Breast epithelium (tissue), 4 donors: ENCODE measurements around the gene SLC5A9. TPM values are rescaled to one million over a fixed set of nuclear protein-coding genes. Genes with fewer than 3 reads are reported as not detected.
"Not testable (repeated sequence)": the region's sequence is repeated elsewhere in the genome, so short reads cannot be mapped to it uniquely, and the experiment has no call there.

Experiments
- DNase-seq, 2 donors: peaks; one replicate each; pipeline ENCODE4 v3.0.0-alpha.2; 2019; ENCODE audit warnings: low spot score in 2 of 2
- H3K27ac ChIP-seq, 2 donors: fragments of 200-600 bp; sonication (generic) in 1 of 2; one replicate each; pipeline ENCODE4 v1.5.1; 2016 to 2019; ENCODE audit warnings: mild to moderate bottlenecking in 1 of 2
- H3K27me3 ChIP-seq, 2 donors: fragments of 200-600 bp; sonication (generic) in 1 of 2; one replicate each; pipeline versions ENCODE4 v1.5.1 to v1.6.0; 2017 to 2019; ENCODE audit warnings: control low read depth in 1 of 2, mild to moderate bottlenecking in 1 of 2
- H3K36me3 ChIP-seq: fragments of 200-600 bp; one replicate; pipeline ENCODE4 v1.5.1; 2019
- H3K4me1 ChIP-seq, 2 donors: fragments of 200-600 bp; sonication (generic); one replicate each; pipeline ENCODE4 v1.5.1; 2016 to 2019; ENCODE audit warnings: control low read depth in 1 of 2
- H3K4me3 ChIP-seq, 3 donors: fragments of 200-600 bp; sonication (generic); 1 replicate in 2 of 3; 2 replicates in 1 of 3; pipeline ENCODE4 v1.5.1; 2016 to 2019; ENCODE audit warnings: mild to moderate bottlenecking in 3 of 3, moderate library complexity in 2 of 3
- H3K9me3 ChIP-seq, 2 donors: fragments of 200-600 bp; sonication (generic) in 1 of 2; one replicate each; pipeline ENCODE4 v1.5.1; 2016 to 2019; ENCODE audit warnings: control low read depth in 1 of 2
- POLR2A ChIP-seq: fragments of 450-650 bp; IDR thresholded peaks from one replicate; pipeline ENCODE4 v1.6.1; 2016; ENCODE audit warnings: antibody characterized with exemption, mild to moderate bottlenecking, moderate library complexity
- POLR2AphosphoS5 ChIP-seq, 3 donors: sonication (generic); formaldehyde crosslinking; IDR thresholded peaks; one replicate each; pipeline ENCODE4 v1.6.1; 2017; ENCODE audit warnings: antibody characterized with exemption in 3 of 3
- intact Hi-C: fragments of 100-400 bp; cut with DNase I; formaldehyde crosslinking; loops from one replicate; pipeline ENCODE4 v1.15.1; 2023; ENCODE audit warnings: low total_unique reads
- total RNA-seq, 3 donors: library from RNA; depleted of rRNA; stranded (reverse); fragments of >200 nt; gene quantifications; one replicate each; pipeline ENCODE4 v1.1.0, GENCODE V29; 2016
- TF ChIP-seq, protein P1 (sequence below), 3 donors: fragments of 450-650 bp; IDR thresholded peaks; one replicate each; pipeline ENCODE4 v1.5.1; 2016 to 2017; ENCODE audit warnings: antibody characterized with exemption in 3 of 3, mild to moderate bottlenecking in 3 of 3, moderate library complexity in 3 of 3

Gene SLC5A9
- total RNA-seq, 3 donors from 2014 or later = 0.16 to 0.73 TPM; not detected in 1

DNA sequence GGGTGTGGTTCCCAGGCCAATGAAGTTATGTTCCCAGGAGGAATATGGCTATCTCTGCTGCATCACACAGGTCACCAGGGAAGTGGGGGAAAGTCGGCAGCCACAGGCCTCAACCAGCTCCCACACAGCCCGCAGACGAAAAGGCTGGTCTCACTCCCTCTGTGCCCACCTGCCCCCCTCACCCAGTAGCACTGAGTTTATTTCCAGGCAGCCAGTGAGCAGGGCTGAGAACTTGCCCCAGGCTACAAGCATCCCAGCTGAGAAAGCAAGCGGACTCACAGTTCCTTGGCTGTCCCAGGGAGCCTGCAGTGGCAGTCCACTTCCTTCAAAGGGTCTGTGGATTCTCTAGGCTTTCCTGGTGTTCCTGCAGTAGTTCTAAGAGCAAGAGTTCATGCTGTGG is 68.9 kb downstream of the SLC5A9 start:
- H3K9me3 ChIP-seq = peaks cover 5 to 10% of the 10 kb centered on the region in 2 donors
- no peaks in the 10 kb centered on the region for H3K36me3 ChIP-seq
- no peak for DNase-seq
- H3K27me3 ChIP-seq = no peaks in the 10 kb centered on the region
- intact Hi-C loops = no loop called here
- TF ChIP-seq POLR2A (no peak), POLR2AphosphoS5 (IDR thresholded peaks at IDR 0.05) (no peak)
- TF ChIP-seq, protein P1, sequence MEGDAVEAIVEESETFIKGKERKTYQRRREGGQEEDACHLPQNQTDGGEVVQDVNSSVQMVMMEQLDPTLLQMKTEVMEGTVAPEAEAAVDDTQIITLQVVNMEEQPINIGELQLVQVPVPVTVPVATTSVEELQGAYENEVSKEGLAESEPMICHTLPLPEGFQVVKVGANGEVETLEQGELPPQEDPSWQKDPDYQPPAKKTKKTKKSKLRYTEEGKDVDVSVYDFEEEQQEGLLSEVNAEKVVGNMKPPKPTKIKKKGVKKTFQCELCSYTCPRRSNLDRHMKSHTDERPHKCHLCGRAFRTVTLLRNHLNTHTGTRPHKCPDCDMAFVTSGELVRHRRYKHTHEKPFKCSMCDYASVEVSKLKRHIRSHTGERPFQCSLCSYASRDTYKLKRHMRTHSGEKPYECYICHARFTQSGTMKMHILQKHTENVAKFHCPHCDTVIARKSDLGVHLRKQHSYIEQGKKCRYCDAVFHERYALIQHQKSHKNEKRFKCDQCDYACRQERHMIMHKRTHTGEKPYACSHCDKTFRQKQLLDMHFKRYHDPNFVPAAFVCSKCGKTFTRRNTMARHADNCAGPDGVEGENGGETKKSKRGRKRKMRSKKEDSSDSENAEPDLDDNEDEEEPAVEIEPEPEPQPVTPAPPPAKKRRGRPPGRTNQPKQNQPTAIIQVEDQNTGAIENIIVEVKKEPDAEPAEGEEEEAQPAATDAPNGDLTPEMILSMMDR (IDR thresholded peaks at IDR 0.05) = no peak
- H3K27ac ChIP-seq = no peak overlapping the region
- H3K4me1 ChIP-seq = no peaks in the 10 kb centered on the region
- no peak overlapping the region for H3K4me3 ChIP-seq

DNA sequence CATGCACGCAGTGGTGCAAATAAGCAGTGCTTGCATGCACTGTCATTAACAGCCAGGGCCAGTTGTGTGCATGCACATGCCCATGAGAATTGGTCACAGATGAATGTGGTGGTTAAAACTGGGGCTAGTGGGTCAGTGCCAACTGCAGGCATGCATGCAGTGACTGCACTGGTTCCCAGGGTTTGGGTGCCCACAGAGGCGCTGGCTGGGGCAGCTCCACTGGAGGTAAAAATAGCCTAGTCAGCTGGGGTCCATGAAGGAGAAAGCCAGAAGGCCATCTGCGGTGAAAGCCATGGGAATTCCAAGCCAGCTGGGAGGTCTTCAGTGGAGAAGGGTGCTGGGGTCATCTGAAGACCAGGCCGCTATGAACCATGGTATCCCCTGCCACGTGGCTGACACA is 70.2 kb downstream of the SLC5A9 start:
- H3K4me3 ChIP-seq = no peak overlapping the region
- no peak for TF ChIP-seq POLR2AphosphoS5 (IDR thresholded peaks at IDR 0.05)
- TF ChIP-seq, protein P1 (IDR thresholded peaks at IDR 0.05) = no peak
- no peak for TF ChIP-seq POLR2A
- no peak for DNase-seq
- H3K36me3 ChIP-seq = no peaks in the 10 kb centered on the region
- H3K9me3 ChIP-seq = peaks cover 5 to 10% of the 10 kb centered on the region in 2 donors
- H3K4me1 ChIP-seq = no peaks in the 10 kb centered on the region
- H3K27me3 ChIP-seq = no peaks in the 10 kb centered on the region
- no peak overlapping the region for H3K27ac ChIP-seq
- intact Hi-C loops = no loop called here

DNA sequence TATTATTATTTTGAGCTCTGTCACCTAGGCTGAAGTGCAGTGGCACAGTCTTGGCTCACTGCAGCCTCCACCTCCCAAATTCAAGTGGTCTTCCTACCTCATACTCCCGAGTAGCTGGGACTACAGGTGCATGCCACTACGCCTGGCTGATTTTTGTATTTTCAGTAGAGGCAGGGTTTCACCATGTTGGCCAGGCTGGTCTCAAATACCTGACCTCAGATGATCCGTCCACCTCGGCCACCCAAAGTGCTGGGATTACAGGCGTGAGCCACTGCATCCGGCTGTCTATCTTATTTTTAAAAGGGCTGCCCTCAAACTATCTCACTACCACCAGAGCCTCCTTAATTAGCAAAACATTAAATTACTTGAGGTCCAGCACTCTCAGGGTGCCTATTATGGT is 71.6 kb downstream of the SLC5A9 start:
- intact Hi-C loops, DNase-seq, H3K36me3 ChIP-seq, H3K9me3 ChIP-seq, H3K27me3 ChIP-seq, H3K4me1 ChIP-seq, H3K4me3 ChIP-seq, H3K27ac ChIP-seq: not testable (repeated sequence)

DNA sequence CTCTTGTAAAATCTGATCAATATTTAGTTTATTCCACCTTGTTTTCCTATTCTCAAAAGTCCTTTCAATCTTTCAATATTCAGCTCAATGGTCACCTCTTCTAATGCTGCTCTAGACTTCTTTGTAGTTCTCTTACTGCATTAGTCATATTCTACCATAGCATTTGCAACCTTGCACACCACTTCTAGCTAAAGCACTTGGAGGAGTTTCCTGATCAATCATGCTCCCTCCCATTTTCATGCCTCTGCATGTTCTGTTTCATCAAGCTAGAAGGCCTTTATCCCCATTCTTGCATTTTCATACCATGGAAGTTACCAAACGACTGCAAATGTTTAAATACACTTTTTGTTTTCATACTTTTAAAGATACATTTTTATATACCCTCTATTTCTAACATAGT is 72.1 kb downstream of the SLC5A9 start:
- no peaks in the 10 kb centered on the region for H3K27me3 ChIP-seq
- no peak overlapping the region for H3K27ac ChIP-seq
- DNase-seq = no peak
- H3K4me1 ChIP-seq = no peaks in the 10 kb centered on the region
- intact Hi-C loops = no loop called here
- TF ChIP-seq POLR2A = no peak
- TF ChIP-seq POLR2AphosphoS5 (IDR thresholded peaks at IDR 0.05) = no peak
- TF ChIP-seq, protein P1 (IDR thresholded peaks at IDR 0.05) = no peak
- no peaks in the 10 kb centered on the region for H3K36me3 ChIP-seq
- H3K9me3 ChIP-seq = peaks cover 0 to 3% of the 10 kb centered on the region in 2 donors
- H3K4me3 ChIP-seq = no peak overlapping the region

Other genes with a start within 250 kb of the SLC5A9 start
- gene TRABD2B, start 225.3 kb upstream of the SLC5A9 start, total RNA-seq = 1 to 10 TPM; 1.4 to 3.7 (median 2.3) TPM
- 10 to 100 TPM; 25.6 to 43.3 (median 34.7) TPM for gene SPATA6, start 249.5 kb downstream of the SLC5A9 start, total RNA-seq